NT2/D1 (cell line): ENCODE data around the gene CTSH.

Experiments
- DNase-seq: peaks from one replicate; pipeline ENCODE4 v3.0.0-alpha.2; 2011; ENCODE audit warnings: low read depth, low spot score
- H3K27me3 ChIP-seq: 2 replicates; pipeline ENCODE4 v1.6.0; 2011; ENCODE audit warnings: mild to moderate bottlenecking; ENCODE audit not compliant: insufficient read length, insufficient read depth
- H3K36me3 ChIP-seq: 2 replicates; pipeline ENCODE4 v1.6.1; 2011; ENCODE audit warnings: mild to moderate bottlenecking, low read length, mixed read lengths; ENCODE audit not compliant: insufficient read depth, insufficient read length
- H3K4me1 ChIP-seq: 2 replicates; pipeline ENCODE4 v1.5.1; 2011; ENCODE audit not compliant: insufficient read depth, insufficient read length
- H3K4me3 ChIP-seq: 2 replicates; pipeline ENCODE4 v1.5.1; 2011; ENCODE audit warnings: low read depth; ENCODE audit not compliant: insufficient read length
- H3K9ac ChIP-seq: 2 replicates; pipeline ENCODE4 v1.6.0; 2011; ENCODE audit warnings: low read depth; ENCODE audit not compliant: insufficient read length
- H3K9me3 ChIP-seq: 2 replicates; pipeline ENCODE4 v1.5.1; 2011; ENCODE audit warnings: mild to moderate bottlenecking, low read length; ENCODE audit not compliant: insufficient read depth
- SUZ12 ChIP-seq: IDR thresholded peaks from 2 replicates; pipeline ENCODE4 v1.6.1; 2011; ENCODE audit not compliant: insufficient read length, insufficient read depth; ENCODE audit errors: extremely low read depth
- YY1 ChIP-seq: IDR thresholded peaks from 2 replicates; pipeline ENCODE4 v1.6.1; 2011; ENCODE audit not compliant: insufficient read length, insufficient read depth
- ZNF274 ChIP-seq: IDR thresholded peaks from 2 replicates; pipeline ENCODE4 v1.6.1; 2011; ENCODE audit warnings: mild to moderate bottlenecking, low read depth, low read length

CTSH gene

DNA sequence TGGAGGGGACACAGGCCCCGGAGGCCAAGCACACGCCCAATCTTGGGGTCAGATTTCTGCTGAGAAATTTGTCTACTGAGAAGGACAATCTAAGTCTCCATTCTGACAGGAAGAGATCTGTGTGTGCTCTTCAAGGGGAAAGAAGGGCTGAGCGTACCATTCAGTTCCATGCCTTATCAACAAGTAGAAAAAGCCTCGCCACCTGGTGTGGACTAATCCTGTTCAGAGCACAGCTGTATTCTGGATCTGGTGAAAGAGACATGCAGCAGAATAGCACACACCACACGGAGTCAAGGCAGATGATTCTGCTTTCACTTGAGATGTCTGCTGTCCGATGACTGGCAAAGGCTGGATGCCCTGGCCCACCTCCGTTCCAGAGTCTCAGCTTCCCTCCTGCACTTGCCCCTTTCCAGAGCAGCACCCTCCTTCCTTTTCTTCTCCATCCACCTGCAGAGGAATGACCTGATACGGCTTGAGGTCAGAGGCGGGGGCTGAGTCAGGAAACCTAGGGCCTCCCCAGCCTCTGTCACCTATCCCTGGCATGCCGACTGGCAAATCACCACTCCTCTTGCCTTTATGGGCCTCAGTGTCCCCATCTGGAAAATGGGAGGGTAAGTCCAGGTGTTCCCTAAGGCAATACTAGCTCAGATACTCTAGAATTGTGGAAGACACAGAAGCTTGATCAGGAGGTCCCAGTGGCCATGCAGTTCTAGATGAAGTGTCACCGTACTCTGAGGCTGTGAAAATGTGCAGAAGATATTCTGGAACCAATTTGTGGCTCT, 36.9 kb upstream of the CTSH start:
- Histone ChIP-seq H3K4me1 (peaks cover 7% of the 10 kb centered on the region), H3K4me3 (no peak overlapping the region), H3K36me3 (no peaks in the 10 kb centered on the region), H3K9ac (no peak overlapping the region), H3K27me3 (no peaks in the 10 kb centered on the region), H3K9me3 (no peaks in the 10 kb centered on the region)
- no peak for DNase-seq
- TF ChIP-seq ZNF274 (no peak), YY1 (no peak), SUZ12 (no peak)

DNA sequence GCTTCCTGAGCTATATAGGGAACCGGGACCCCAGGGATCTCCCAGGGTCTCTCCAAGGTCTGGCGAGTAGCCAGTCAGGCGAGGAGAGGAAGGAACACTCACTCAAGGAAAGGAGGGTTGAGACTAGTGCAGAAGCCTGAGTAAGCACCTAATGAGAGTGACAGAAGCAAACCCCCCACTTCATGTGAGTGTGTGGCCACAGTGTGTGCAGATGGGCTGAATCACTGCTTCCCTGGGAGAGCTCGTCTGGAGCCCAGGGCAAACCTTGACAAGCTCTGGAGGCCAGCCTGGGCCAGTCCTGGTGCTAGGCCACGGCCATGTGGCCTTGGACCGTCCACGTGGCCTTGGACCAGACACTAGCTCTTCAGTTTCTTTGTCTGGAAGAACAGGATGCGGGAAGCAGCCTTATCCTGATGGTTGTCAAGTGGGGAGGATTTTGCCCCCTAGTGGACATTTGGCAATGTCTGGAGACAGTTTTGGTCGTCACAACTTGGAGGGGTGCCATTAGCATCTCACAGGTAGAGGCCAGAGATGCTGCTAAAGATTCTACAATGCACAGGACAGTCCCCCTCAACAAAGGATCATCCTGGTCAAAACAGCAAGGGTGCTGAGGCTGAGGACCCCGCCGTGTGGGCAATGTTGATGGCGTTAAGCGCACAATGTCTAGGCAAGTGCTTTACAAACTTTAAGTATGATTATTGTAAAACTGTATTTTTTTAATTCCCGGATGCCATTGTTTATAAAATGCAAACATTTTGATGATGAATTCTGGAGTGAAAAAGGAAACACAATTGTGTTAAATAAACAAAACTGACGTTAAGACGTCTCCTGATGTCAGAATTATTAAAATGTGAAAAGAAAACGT, 34.8 kb upstream of the CTSH start:
- Histone ChIP-seq H3K27me3 (no peaks in the 10 kb centered on the region), H3K36me3 (no peaks in the 10 kb centered on the region), H3K4me1 (peaks cover 7% of the 10 kb centered on the region), H3K9me3 (no peaks in the 10 kb centered on the region), H3K9ac (peak overlapping the region; percentile 50), H3K4me3 (no peak overlapping the region)
- peak; percentile 86 for DNase-seq
- TF ChIP-seq YY1 (no peak), ZNF274 (no peak)

DNA sequence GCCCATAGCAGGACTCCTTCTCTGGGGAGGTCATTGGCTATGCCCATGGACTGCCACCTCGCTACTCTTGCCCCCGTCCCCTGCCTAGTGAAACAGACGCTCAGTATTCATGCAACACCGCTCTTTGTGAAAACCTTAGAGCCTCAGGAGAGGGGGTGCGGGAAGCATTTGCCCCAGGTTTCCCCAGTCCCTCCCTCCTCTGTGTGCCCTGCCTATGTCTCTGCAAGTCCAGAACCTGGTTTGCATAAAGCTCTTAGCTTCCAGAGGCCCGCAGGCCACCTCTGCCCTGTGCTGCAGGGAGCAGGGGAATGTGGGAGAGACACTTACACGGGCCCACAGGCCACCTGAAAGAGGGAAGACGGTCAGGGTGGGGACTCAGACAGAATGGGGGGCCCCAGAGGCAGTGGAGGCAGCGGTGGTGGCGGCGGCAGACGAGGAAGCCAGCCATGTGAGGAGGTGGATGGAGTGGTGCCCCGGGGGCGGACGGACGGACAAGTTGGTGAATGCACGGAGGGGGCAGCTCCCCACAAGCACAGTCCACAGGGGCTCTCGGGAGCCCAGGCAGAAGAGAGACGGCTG, 33.8 kb upstream of the CTSH start:
- no peak for TF ChIP-seq SUZ12
- Histone ChIP-seq H3K36me3 (no peaks in the 10 kb centered on the region), H3K9ac (peak overlapping the region; percentile 50), H3K4me3 (no peak overlapping the region), H3K27me3 (no peaks in the 10 kb centered on the region), H3K9me3 (no peaks in the 10 kb centered on the region), H3K4me1 (peaks cover 7% of the 10 kb centered on the region)
- DNase-seq = no peak

DNA sequence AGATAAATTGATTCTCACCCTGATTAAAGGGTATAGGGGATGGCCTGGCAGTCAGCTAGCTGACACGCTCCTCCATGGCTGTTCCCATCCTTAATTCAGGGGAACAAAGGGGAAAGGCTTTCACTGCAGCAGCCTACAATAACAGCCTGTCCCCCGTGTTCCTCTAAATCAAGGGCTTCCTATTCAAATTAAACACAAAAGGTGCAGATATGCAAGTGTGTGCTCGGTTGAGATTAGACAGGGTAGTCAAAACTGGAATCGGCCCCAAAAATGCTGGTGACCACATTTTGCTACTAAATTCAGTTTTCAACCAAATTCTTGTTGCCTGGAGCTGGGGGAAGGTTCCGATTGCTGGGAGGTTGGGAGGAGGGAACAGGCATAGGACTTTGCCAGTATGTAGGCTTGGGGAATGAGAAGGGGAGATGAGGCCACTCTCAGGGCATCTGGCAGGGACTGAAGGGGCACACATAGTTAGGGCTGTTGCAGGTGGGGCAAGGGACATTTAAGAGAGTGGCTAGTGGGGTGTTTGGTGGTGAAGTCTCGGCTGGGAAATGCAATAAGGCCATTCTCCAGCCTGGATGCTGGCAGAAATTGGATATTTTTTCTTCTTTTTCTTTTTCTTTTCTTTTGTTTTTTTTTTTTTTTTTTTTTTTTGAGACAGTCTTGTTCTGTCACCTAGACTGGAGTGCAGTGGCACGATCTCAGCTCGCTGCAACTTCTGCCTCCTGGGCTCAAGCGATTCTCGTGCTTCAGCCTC, 32.9 kb upstream of the CTSH start:
- no peak for TF ChIP-seq YY1
- no peak for TF ChIP-seq SUZ12
- no peak for TF ChIP-seq ZNF274
- Histone ChIP-seq H3K9me3 (no peaks in the 10 kb centered on the region), H3K36me3 (no peaks in the 10 kb centered on the region), H3K9ac (no peak overlapping the region), H3K4me1 (peaks cover 7% of the 10 kb centered on the region), H3K4me3 (no peak overlapping the region), H3K27me3 (no peaks in the 10 kb centered on the region)
- DNase-seq = no peak

DNA sequence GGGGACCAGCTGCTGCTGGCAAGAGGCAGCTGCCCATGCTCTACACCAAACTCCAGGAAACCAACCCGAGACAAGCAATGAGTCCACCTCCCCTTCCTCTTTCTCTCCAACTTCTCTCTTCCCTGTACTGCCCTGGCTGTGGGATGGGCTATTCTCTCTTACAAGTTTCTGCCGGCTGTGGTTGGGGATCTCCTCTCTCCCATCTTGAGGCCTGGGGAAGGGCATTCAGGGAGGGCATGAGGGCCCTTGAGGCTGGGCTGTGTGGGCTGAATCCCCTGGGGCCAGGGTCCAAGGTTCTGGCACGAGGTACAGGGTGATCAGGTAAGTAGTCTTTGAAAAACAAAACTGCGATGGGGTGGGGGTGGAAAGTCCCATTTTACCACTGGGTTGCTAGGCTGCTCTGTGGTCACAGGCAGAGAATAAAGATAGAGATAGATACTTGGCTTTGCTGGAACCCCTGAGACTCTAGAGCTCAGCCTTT, 32.3 kb upstream of the CTSH start:
- Histone ChIP-seq H3K4me3 (no peak overlapping the region), H3K4me1 (peaks cover 7% of the 10 kb centered on the region)
- no peak for DNase-seq

DNA sequence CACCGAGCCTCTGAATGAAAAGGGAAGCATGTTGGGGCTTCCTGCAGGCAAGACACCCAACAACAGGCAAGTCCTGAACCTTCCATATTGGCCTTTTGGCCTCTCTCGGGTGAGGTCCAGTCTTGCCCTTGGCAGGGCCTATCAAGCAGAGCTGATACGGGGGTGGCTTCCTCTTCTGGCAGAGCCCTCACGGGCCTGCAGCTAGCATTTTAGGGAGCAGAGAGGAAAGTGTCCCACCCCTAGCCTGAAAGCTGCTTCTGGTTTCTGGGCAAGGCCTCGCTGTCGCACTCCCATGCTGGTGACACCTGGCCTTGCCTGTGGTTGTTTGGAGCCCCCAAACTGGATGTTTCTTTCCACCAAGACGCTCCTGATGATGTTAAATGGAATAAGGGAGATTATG, 31.8 kb upstream of the CTSH start:
- H3K27me3 ChIP-seq = no peaks in the 10 kb centered on the region
- no peak for TF ChIP-seq ZNF274
- no peaks in the 10 kb centered on the region for H3K9me3 ChIP-seq
- H3K4me1 ChIP-seq = peaks cover 7% of the 10 kb centered on the region
- H3K36me3 ChIP-seq = no peaks in the 10 kb centered on the region
- DNase-seq = no peak
- H3K4me3 ChIP-seq = no peak overlapping the region
- H3K9ac ChIP-seq = no peak overlapping the region

More for the DNA sequence above, 32.3 kb upstream of the CTSH start:
- TF ChIP-seq SUZ12 (no peak), ZNF274 (no peak), YY1 (no peak)
- H3K9me3 ChIP-seq = no peaks in the 10 kb centered on the region
- no peak overlapping the region for H3K9ac ChIP-seq
- no peaks in the 10 kb centered on the region for H3K36me3 ChIP-seq
- no peaks in the 10 kb centered on the region for H3K27me3 ChIP-seq
